ENCODE measurements around the gene TMEM245. TPM values are rescaled to one million over a fixed set of nuclear protein-coding genes. Genes with fewer than 3 reads are reported as not detected.

TMEM245 gene
- total and polyA plus RNA-seq, 9 donors = 29.4 to 43.3 (median 39.4) TPM

DNA sequence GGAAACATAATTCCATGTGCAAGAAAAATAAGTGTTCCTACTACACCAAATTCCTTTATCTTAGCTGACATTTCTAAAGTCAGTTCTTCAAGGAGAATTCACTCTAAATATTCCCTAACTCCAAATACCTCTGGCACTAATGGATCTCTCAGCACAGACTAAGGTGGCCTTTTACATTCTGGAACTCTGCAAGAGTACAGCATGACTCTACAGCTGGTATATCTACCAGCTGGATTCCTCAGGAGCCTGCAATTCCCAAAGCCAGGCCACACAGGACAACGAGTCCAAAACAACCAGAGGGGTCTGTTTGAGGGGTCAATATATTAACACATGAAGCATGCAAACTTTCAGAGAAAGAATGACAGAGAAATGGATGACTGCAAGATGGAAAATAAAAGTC lies 27.2 kb downstream of the TMEM245 start:
- peaks cover 31% of the 10 kb centered on the region for H3K36me3 ChIP-seq (ENCODE audit: control insufficient read depth, insufficient read depth, low read length)
- no peak for DNase-seq
- H3K27ac ChIP-seq (ENCODE audit: low read length) = no peak overlapping the region
- no peaks in the 10 kb centered on the region for H3K4me1 ChIP-seq (ENCODE audit: control insufficient read depth, insufficient read depth, low read length)
- WGBS (ENCODE audit: insufficient coverage) = no CpG with 5 or more reads among the region's 1 CpG
- no peaks in the 10 kb centered on the region for H3K27me3 ChIP-seq (ENCODE audit: control insufficient read depth, insufficient read depth, low read length)
- H3K9me3 ChIP-seq (replicated peaks; ENCODE audit: control insufficient read depth, low read depth, low read length) = no peaks in the 10 kb centered on the region
- H3K4me3 ChIP-seq (ENCODE audit: low read length) = no peak overlapping the region

DNA sequence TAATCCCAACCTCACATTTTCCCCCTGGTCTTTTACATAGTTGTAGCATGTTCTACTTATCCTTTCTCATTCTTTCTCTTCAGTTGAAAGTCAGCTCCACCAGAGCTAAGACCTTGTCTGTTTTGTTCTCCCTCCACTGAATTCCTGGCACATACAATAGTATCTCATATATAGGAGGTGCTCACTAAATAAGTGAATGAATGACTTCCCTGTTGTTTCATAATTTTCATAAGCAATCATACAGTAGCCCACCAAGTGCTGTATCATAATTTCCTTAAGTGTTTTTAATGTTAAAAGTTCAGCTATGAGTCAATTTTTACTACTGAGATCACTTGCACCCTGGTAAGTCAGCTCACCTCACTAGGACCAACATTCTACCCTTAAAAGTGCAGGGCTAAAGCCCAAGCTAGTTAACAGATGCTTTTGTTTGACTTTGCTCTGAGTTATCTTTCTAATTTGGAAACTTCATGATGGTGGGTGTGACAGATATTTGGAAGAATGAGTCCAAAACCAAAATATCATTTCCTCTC lies 27.6 kb downstream of the TMEM245 start:
- DNase-seq = no peak
- no peak overlapping the region for H3K27ac ChIP-seq (ENCODE audit: low read length)
- peaks cover 28% of the 10 kb centered on the region for H3K36me3 ChIP-seq (ENCODE audit: control insufficient read depth, insufficient read depth, low read length)
- no peak overlapping the region for H3K4me3 ChIP-seq (ENCODE audit: low read length)
- H3K27me3 ChIP-seq (ENCODE audit: control insufficient read depth, insufficient read depth, low read length) = no peaks in the 10 kb centered on the region
- H3K4me1 ChIP-seq (ENCODE audit: control insufficient read depth, insufficient read depth, low read length) = no peaks in the 10 kb centered on the region
- no peaks in the 10 kb centered on the region for H3K9me3 ChIP-seq (replicated peaks; ENCODE audit: control insufficient read depth, low read depth, low read length)

DNA sequence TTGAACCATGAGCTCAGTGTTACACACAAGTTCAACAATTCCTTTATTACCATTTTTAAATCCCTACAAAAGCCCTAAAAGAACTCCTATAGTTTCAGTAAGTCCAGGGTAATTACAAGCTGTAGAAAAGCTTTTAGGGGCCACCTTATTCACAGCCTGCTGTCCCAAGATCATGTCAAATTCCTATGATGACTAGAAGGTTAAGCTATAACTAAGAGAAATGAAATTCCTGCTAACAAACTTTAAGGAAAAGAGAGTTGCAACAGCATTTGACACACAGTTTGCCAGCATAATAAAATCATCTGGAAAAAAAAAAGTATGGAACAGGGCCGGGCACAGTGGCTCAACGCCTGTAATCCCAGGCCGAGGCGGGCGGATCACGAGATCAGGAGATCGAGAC lies 31.5 kb downstream of the TMEM245 start:
- no peak overlapping the region for H3K4me3 ChIP-seq (ENCODE audit: low read length)
- WGBS (ENCODE audit: insufficient coverage) = no CpG with 5 or more reads among the region's 7 CpGs
- H3K27ac ChIP-seq (ENCODE audit: low read length) = no peak overlapping the region
- no peaks in the 10 kb centered on the region for H3K4me1 ChIP-seq (ENCODE audit: control insufficient read depth, insufficient read depth, low read length)
- peaks cover 27% of the 10 kb centered on the region for H3K36me3 ChIP-seq (ENCODE audit: control insufficient read depth, insufficient read depth, low read length)
- H3K27me3 ChIP-seq (ENCODE audit: control insufficient read depth, insufficient read depth, low read length) = no peaks in the 10 kb centered on the region
- no peak for DNase-seq
- no peaks in the 10 kb centered on the region for H3K9me3 ChIP-seq (replicated peaks; ENCODE audit: control insufficient read depth, low read depth, low read length)

DNA sequence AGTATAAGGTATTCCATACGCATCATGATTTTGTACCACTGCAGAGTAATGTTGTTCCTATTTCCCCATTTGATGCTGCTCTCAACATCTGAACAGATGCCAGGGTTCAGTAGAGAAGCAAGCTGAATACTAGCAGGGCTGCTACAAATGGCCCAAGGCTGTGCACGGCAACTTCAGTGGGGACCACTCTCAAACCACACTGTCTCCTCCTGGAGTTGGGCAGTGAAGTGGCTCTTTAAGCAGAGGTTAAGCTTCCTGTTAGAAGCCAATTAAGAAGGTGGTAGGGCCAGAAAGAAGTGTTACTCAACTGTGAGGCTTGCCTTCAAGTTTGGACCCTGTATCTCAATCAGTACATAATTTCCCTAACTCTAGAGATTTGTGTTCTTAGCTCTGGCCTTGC lies 32.0 kb downstream of the TMEM245 start:
- H3K9me3 ChIP-seq (replicated peaks; ENCODE audit: control insufficient read depth, low read depth, low read length) = no peaks in the 10 kb centered on the region
- H3K4me1 ChIP-seq (ENCODE audit: control insufficient read depth, insufficient read depth, low read length) = no peaks in the 10 kb centered on the region
- 100% methylated on average over 1 of the region's 2 CpGs for WGBS (ENCODE audit: insufficient coverage)
- no peak for DNase-seq
- H3K4me3 ChIP-seq (ENCODE audit: low read length) = no peak overlapping the region
- no peak overlapping the region for H3K27ac ChIP-seq (ENCODE audit: low read length)
- no peaks in the 10 kb centered on the region for H3K27me3 ChIP-seq (ENCODE audit: control insufficient read depth, insufficient read depth, low read length)
- H3K36me3 ChIP-seq (ENCODE audit: control insufficient read depth, insufficient read depth, low read length) = peaks cover 26% of the 10 kb centered on the region

DNA sequence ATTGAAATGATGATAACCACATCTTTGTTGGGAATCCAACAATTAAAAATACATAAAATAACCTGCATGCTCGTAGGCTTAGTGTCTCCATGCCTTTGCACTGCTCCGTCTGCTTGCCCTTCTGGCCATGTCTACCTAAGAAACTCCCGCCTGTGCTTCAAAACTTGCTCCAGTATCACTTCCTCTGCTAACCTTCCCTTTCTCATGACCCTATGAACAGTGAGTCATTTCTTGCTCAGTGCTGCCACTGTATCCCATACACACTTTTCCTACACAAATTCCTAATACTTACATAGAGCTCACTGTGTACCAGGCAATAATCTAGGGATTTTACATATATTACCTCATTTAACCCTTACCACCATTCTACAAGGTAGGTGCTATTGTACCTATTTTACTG lies 33.5 kb downstream of the TMEM245 start:
- peak; percentile 21 for DNase-seq
- Histone ChIP-seq H3K36me3 (ENCODE audit: control insufficient read depth, insufficient read depth, low read length) (peaks cover 22% of the 10 kb centered on the region), H3K27me3 (ENCODE audit: control insufficient read depth, insufficient read depth, low read length) (no peaks in the 10 kb centered on the region), H3K9me3 (replicated peaks; ENCODE audit: control insufficient read depth, low read depth, low read length) (no peaks in the 10 kb centered on the region), H3K4me1 (ENCODE audit: control insufficient read depth, insufficient read depth, low read length) (no peaks in the 10 kb centered on the region), H3K27ac (ENCODE audit: low read length) (no peak overlapping the region), H3K4me3 (ENCODE audit: low read length) (no peak overlapping the region)
- WGBS (ENCODE audit: insufficient coverage) = 91% methylated on average over 3 of the region's 3 CpGs

DNA sequence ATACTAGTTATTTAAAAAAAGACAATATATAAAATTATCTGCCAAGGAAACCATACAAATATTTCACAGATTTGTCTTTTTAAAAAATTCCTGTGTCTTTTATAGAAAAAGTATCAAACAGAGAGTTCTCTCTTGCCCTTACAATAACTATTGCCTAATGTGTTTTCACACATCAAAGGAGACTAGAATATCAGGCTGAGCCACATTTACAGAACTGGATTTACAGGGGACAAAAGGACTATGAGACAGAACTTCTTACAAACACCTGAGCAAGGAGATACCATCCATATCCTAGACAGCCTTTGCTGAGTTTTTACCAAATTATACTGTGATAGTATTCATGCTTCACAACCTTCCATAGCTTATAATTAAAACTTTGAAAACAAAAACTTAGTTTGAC lies 34.2 kb downstream of the TMEM245 start:
- H3K27ac ChIP-seq (ENCODE audit: low read length) = no peak overlapping the region
- no peak overlapping the region for H3K4me3 ChIP-seq (ENCODE audit: low read length)
- no peaks in the 10 kb centered on the region for H3K27me3 ChIP-seq (ENCODE audit: control insufficient read depth, insufficient read depth, low read length)
- no peaks in the 10 kb centered on the region for H3K9me3 ChIP-seq (replicated peaks; ENCODE audit: control insufficient read depth, low read depth, low read length)
- no peaks in the 10 kb centered on the region for H3K4me1 ChIP-seq (ENCODE audit: control insufficient read depth, insufficient read depth, low read length)
- H3K36me3 ChIP-seq (ENCODE audit: control insufficient read depth, insufficient read depth, low read length) = peaks cover 18% of the 10 kb centered on the region
- DNase-seq = no peak

DNA sequence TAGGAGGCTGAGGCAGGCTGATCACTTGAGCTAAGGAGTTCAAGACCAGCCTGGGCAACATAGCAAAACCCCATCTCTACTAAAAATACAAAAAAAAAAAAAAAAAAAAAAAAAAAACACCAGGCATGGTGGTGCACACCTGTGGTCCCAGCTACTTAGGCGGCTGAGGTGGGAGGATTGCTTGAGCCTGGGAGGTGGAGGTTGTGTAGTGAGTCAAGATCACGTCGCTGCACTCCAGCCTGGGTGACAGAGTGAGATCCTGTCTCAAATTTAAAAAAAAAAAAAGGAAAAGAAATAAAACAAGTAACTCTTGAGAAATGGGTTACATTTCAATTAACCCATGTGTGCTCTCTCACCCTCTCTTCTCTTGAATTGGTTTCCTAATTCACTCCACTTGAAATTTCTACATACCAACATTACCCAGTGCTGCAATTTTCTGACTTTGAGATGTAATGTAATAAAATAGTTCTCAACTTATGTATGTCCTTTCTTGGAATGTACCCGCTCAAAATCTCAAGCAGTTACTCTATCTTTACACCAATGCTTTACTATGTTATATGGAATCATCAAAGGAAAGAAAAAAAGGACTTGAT lies 35.8 kb downstream of the TMEM245 start:
- no peak for DNase-seq
- H3K36me3 ChIP-seq (ENCODE audit: control insufficient read depth, insufficient read depth, low read length) = peaks cover 13% of the 10 kb centered on the region
- no peak overlapping the region for H3K27ac ChIP-seq (ENCODE audit: low read length)
- no CpG with 5 or more reads among the region's 4 CpGs for WGBS (ENCODE audit: insufficient coverage)
- no peaks in the 10 kb centered on the region for H3K27me3 ChIP-seq (ENCODE audit: control insufficient read depth, insufficient read depth, low read length)
- H3K4me3 ChIP-seq (ENCODE audit: low read length) = no peak overlapping the region
- no peaks in the 10 kb centered on the region for H3K4me1 ChIP-seq (ENCODE audit: control insufficient read depth, insufficient read depth, low read length)
- H3K9me3 ChIP-seq (replicated peaks; ENCODE audit: control insufficient read depth, low read depth, low read length) = no peaks in the 10 kb centered on the region

DNA sequence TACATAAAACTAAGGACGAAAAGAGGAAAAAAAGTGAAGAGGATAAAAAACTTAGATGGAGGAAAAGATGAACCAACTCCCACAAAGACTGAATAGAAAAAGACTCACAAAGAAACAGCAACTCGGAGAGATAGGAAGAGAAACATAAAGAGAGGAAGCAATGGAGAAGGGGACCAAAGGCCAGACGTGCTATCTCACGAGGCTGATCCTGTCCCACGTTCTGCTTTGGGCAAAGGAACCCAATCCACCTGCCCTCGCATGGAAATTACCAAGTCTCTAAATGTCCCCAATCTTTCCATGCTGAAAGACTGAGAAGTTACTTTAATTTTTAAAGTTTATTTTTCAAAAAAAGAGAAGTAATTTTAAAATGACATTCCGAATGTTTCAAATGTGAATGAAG lies 36.6 kb downstream of the TMEM245 start:
- peaks cover 11% of the 10 kb centered on the region for H3K36me3 ChIP-seq (ENCODE audit: control insufficient read depth, insufficient read depth, low read length)
- no peak overlapping the region for H3K4me3 ChIP-seq (ENCODE audit: low read length)
- H3K27ac ChIP-seq (ENCODE audit: low read length) = no peak overlapping the region
- DNase-seq = no peak
- WGBS (ENCODE audit: insufficient coverage) = no CpG with 5 or more reads among the region's 7 CpGs
- H3K9me3 ChIP-seq (replicated peaks; ENCODE audit: control insufficient read depth, low read depth, low read length) = no peaks in the 10 kb centered on the region
- no peaks in the 10 kb centered on the region for H3K27me3 ChIP-seq (ENCODE audit: control insufficient read depth, insufficient read depth, low read length)
- no peaks in the 10 kb centered on the region for H3K4me1 ChIP-seq (ENCODE audit: control insufficient read depth, insufficient read depth, low read length)

DNA sequence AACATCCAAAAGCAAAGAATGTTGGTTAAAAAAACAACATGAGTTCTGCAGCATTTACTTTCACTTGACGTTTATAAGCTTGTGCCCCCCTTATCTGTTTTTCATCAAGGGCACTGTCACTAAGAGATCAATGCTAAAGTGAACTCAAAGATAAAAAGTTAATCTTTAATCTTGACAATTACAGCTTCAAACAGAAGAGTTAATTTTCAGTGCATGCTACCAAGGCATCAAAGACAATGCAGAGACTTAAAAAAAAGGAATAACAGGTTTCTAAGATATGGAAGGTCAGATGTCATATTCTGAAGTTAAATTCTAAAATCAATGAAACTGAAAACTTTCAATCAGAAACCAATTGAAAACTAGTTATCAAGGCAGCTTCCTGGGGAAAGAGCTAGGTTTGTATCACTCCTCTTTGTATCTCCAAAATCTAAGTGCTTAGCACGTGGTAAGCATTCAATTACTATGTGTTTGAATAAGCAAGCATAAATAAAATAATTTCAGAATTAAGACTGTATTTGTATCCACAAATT lies 37.6 kb downstream of the TMEM245 start:
- WGBS (ENCODE audit: insufficient coverage) = no CpG with 5 or more reads among the region's 2 CpGs
- H3K9me3 ChIP-seq (replicated peaks; ENCODE audit: control insufficient read depth, low read depth, low read length) = no peaks in the 10 kb centered on the region
- H3K27me3 ChIP-seq (ENCODE audit: control insufficient read depth, insufficient read depth, low read length) = no peaks in the 10 kb centered on the region
- no peak overlapping the region for H3K4me3 ChIP-seq (ENCODE audit: low read length)
- H3K4me1 ChIP-seq (ENCODE audit: control insufficient read depth, insufficient read depth, low read length) = no peaks in the 10 kb centered on the region
- H3K27ac ChIP-seq (ENCODE audit: low read length) = no peak overlapping the region
- DNase-seq = no peak
- peaks cover 11% of the 10 kb centered on the region for H3K36me3 ChIP-seq (ENCODE audit: control insufficient read depth, insufficient read depth, low read length)

DNA sequence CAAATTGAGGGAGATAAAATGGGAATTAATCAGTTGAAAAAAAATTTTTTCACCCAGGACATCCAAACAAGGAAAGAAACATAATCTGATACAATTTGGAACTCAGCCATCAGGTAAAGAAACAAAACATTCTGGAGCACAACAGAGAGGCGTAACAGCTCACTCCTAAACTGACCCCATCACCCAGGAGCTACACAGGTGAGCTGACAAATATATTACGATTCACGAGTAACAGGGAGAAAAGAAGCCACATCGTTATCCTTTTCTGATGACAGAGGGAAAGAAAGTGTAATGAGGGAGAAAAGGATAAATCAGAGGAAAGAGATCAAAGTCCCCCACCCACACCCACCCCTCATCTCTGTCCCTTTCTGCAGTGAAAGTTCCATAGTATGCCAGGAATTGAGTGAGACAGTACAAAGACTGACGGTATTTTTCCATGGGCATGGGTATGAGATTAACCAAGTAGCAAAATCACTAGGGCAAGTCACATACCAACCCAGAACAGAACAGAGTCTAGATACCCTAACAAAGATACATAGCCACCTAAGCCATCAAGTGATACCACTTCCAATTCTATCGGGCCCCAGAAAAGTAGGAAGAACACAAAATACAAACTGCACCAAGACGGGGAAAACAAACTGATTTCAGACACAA lies 45.4 kb downstream of the TMEM245 start:
- Histone ChIP-seq H3K27ac (ENCODE audit: low read length) (no peak overlapping the region), H3K4me3 (ENCODE audit: low read length) (no peak overlapping the region), H3K9me3 (replicated peaks; ENCODE audit: control insufficient read depth, low read depth, low read length) (no peaks in the 10 kb centered on the region), H3K4me1 (ENCODE audit: control insufficient read depth, insufficient read depth, low read length) (no peaks in the 10 kb centered on the region), H3K36me3 (ENCODE audit: control insufficient read depth, insufficient read depth, low read length) (peaks cover 42% of the 10 kb centered on the region), H3K27me3 (ENCODE audit: control insufficient read depth, insufficient read depth, low read length) (no peaks in the 10 kb centered on the region)
- 100% methylated on average over 1 of the region's 7 CpGs for WGBS (ENCODE audit: insufficient coverage)
- no peak for DNase-seq

Measured in muscle of leg (tissue), 11 donors.